GM19238 (cell line): Measurements from ENCODE around the gene DIP2B.
"Not testable (repeated sequence)": the region's sequence is repeated elsewhere in the genome, so short reads cannot be mapped to it uniquely, and the experiment has no call there.

Source experiments
- DNase-seq: peaks from one replicate; pipeline ENCODE4 v3.0.0; 2011; ENCODE audit warnings: low spot score; ENCODE audit not compliant: insufficient read length

The DIP2B gene

DNA sequence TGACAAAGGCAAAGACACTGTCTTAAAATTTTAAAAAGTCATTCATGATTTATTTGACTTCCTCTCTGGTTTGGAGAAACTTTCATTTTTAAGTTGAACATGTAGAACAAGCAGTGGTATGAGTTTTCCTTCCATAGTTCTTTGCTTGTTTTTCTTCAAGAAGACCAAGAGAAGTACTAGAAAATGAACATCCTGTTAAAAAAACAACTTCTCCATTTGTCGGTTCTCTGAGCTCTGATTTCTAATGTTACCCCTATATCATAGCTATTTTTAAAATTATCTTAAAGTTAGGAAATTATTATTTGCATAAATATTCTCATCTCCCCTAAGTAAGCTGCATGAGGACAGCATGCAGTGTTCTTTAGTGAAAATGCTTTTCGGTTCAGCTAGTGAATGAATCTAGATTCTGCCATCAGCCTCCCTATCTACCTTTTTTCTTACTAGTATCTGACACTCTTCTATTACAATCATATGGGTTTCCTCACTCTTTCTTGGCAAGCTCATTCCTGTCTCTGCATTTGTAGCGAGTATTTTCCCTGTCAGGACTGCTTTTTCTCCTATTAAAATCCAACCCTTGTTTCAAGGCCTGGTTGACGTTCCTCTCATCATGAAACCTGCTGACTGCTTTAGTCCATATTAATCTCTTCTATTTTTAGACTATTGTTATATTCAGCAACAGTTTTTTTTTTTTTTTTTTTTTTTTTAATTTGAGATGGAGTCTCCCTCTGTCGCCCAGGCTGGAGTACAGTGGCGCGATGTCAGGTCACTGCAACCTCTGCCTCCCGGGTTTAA lies 15.8 kb downstream of the DIP2B start:
- no peak for DNase-seq

DNA sequence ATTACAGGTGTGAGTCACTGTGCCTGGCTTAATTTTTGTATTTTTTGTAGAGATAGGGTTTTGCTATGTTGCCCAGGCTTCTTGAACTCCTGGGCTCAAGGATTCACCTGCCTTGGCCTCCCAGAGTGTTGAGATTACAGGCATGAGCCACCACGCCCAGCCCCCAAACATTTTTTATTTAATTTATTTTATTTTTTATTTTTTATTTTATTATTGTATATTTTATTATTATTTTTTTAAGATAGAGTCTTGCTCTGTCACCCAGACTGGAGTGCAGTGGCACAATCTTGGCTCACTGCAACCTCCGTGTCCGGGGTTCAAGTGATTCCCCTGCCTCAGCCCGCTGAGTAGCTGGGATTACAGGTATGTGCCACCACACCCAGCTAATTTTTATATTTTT lies 17.0 kb downstream of the DIP2B start:
- DNase-seq: not testable (repeated sequence)

DNA sequence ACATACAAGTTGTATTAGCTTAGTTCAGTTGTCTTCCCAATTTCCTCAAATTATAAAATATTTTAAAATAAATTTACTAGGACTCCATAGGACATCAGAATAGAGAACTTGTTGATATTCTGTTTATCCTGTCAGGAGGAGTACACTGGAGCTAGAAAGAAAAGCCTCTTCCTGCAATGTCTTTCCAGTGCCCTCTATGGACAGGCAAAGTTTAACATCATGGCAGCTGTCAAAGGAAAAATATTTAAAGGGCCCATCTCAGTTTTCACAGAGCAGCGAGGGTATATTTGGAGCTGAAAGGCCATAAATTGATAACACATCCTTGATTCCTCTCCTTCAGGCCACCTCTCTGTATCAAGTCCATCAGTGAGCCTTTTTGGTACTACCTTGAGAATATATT lies 19.0 kb downstream of the DIP2B start:
- DNase-seq: no peak

DNA sequence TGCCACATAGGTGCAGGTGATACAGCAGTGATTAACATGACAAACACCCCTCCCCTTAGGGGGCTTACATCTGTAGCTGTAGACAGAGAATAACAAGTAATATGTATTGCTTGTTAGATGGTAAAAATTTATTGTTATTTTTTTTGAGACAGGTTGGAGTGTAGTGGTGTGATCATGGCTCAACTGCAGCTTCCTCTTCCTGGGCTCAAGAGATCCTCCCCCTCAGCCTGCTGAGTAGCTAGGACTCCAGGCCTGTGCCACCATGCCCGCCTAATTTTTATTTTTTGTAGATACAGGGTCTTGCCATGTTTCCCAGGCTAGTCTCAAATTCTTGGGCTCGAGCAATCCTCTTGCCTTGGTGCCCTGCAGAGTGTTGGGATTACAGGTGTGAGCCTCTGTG lies 19.8 kb downstream of the DIP2B start:
- DNase-seq: no peak

DNA sequence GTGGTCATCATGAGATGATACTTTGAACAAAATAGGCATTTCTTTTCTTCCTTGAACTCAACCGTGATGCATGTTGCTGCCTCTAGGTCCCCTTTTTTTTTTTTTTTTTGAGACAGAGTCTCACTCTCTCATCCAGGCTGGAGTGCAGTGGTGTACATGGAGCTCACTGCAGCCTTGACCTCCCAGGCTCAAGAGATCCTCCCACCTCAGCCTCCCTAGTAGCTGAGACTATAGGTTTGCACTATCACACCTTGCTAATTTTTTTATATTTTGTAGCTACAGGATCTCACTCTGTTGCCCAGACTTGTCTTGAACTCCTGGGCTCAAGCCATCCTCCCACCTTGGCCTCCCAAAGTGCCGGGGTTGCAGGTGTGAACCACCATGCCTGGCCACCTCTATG lies 20.6 kb downstream of the DIP2B start:
- DNase-seq: no peak

DNA sequence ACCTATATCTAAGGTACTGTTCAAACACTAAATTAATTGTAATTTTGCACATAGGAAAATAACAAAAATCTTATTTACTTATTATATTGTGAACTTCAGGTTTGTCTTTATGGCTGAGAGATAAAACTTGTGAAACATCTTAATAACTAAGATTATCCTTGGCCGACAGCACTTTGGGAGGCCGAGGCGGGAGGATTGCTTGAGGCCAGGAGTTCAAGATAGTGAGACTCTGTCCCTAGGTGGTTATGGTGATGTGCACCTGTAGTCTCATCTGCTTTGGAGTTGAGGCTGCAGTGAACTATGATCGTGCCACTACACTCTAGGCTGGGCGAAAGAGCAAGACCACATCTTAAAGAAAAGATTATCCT lies 22.6 kb downstream of the DIP2B start:
- no peak for DNase-seq

DNA sequence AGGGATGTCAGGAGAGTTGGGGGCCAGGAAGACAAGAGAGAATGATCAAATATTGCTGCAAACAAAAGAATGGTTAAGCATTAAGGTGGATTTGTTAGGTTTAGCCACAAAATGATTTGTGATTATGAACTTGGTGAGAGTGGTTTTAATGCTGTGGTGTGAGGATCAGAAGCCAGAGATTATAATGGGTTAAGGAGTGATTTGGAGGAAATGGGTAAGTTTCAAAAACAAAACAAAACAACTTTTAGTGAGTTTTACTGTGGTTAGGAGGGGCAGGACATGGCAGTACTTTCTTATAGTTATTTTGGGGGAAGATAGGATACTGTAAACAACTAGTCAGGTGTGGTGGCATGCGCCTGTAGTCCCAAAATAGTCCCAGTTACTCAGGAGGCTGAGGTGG lies 24.0 kb downstream of the DIP2B start:
- DNase-seq: no peak

DNA sequence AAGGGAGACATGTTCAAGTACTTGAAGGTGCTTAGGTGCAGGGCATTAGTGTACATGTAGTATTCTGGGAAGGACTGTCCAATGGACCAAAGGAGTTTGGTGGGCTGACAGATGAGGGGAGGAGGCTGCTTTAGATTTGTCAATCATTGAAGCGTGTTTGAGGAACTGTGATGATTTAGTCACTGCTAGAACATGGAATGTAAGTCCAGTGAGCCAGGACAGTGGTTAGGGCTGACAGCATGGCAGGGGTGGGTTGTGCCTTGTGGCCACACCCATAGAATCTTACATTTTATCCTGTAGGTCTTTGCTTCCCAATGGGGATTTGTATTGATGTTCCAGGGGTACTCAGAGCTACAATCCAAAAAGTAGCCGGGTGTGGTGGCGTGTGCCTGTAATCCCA lies 24.6 kb downstream of the DIP2B start:
- DNase-seq: no peak

DNA sequence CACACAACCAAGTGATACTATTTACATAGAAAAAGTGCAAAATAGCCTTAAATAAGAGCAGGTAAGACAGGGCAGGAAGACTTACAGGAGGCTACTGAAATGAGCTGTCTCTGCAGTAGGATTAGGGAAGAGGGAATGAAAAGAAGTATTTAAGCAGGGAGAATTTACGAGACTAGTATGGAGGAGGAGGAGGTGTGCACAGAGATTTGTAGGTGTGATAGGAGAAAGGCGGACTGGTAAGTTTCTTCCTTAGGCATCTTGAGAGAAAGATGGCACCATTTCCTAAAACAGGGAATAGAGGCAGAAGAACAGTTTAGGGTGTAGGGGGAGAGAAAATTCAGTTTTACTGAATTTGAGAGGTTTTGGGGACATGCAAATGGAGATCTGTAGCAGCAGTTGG lies 25.7 kb downstream of the DIP2B start:
- DNase-seq: no peak

DNA sequence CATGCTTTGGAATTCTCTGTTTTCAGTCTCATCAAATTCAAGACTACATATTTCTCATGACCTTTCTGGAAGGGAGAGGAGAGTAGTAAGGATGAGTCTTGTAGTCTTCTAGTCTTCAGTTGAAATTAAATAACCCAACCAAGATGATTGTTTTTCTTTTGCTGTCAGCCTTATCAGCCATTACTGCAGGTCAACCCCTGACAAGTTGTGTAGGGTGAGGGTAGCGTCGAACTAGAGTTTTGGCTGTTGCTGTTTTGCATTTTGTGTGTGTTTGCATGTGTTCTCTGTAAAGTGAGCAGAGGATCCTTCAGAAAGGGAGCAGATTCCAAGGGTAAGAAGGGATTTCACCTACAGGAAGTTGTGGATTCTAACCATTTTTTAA lies 28.4 kb downstream of the DIP2B start:
- DNase-seq: no peak

DNA sequence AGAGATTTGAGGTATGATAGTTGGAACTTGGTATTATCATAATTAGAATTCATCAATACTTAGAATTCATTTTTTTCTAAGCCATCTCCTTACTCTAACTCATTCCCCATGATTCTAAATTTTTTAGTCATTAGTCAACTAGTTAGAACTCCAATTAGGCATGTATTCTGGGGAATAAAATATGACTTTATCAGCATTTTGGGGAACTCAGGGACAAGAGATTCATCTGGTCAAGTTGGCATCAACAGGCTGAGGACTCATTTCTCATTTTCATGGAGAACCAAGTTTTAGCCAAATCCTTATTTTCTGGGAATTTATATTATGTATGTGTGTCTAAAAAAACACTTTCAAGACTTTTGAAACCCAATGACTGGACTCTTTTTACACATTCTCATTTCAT lies 29.2 kb downstream of the DIP2B start:
- DNase-seq: no peak

DNA sequence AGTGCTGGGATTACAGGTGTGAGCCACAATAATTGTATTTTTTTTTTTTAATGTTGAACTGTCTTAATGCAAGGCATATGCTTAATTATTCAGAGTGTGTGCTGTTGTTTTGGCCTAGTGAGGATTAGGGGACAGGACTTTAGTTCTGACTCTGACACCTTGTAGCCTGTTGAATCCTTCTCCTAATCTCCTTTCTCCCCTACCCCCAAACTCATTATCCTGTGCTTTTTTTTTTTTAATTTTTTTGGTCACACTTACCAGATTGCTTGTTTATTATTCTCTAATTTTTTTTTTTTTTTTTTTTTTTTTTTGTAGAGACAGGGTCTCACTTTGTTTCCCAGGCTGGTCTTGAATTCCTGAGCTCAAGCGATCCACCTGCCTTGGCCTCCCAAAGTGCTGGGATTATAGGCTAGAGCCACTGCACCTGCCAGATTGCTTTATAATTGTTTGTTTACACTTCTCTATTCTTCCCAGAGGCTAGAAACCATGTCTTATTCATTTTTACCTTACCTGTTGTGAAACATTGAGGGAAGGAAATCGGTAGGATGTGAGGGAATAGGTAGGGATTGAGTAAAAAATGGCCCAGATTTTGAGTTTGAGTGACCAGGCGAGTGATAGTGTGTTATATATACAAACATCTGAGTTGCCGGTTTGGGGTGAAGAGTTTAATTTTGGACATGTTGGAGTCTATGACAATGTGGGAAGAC lies 32.2 kb downstream of the DIP2B start:
- no peak for DNase-seq

DNA sequence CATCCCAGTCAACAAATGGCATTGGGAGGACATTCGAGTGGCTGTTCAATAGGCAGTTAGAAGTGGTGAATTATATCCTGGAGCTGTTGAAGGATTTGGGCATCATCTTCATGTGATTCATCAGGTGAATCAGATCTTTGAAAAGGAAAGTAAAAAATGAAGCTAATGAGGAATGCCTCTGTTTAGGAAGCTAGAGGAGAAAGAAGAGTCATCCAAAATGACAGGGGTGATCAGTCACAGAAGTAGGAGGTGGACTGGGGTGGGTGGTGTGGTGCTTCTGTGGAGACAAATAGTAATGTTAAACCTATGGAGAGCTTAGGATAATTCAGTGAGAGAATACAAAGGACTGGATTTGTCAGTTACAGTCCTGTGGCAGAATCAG lies 32.7 kb downstream of the DIP2B start:
- DNase-seq: no peak

DNA sequence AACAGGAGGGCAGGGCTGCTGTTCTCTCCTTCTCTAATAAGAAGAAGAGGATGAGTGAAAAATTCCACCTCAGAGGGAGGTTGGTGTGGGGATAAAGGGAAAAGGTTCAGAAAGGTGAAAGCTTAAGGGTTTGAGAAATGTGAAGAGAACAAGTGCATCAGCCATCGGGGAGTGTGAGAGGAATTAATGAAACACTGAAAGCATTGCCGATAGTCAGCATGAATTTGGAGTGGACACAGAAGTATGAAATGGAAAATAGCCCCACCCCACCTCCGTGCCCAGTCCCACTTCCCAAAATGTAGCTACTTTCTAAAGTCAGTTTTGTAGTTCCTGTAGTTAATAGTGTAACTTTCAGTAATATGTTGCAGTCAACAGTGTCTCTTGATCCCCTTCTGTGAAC lies 33.4 kb downstream of the DIP2B start:
- DNase-seq: no peak

DNA sequence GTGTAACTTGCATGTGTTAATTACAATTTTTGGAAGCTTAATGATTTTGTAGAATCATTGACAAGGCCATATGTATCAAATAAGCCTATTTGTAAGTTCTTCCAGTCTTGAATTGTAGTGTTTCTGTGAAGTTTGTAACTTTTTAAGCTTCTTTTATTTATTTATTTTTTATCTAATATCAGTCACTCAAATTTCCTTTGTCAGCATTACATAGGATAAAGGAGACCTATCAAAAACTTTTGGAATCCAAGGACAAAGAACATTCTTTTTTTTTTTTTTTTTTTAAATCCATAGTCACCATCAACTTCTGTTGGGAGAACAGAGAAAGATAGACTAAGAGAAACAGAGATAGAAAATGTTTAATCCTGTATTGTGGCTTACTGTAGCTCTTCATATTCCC lies 36.4 kb downstream of the DIP2B start:
- no peak for DNase-seq

DNA sequence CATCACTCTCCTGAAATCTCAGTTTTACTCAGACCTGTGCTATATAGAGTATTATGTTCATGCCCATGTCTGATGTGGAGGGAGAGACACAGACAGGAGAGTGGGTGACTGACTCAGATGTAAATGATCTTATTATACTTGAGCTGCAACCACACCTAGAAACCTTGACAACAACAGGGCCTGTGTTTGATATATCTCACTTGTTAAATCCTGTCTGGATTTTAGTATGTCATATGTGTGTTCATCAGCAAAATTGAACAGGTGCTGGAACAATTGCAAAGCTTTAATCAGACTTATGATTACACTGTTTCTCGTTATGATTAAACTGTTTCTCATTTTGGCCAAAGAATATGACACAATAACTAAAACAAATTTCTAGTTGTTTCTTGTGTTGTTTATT lies 37.7 kb downstream of the DIP2B start:
- no peak for DNase-seq

DNA sequence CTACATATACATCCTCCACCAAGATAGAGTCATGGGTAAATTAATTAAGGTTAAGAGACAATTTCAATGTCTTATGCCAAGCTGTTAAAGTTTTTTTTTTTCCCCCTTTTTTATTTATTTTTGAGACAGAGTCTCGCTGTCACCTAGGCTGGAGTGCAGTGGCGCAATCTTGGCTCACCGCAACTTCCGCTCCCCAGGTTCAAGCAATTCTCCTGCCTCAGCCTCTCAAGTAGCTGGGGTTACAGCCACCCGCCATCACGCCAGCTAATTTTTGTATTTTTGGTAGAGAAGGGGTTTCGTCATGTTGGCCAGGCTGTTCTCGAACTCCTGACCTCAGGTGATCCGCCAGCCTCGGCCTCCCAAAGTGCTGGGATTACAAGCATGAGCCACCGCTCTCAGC lies 38.4 kb downstream of the DIP2B start:
- DNase-seq: not testable (repeated sequence)

DNA sequence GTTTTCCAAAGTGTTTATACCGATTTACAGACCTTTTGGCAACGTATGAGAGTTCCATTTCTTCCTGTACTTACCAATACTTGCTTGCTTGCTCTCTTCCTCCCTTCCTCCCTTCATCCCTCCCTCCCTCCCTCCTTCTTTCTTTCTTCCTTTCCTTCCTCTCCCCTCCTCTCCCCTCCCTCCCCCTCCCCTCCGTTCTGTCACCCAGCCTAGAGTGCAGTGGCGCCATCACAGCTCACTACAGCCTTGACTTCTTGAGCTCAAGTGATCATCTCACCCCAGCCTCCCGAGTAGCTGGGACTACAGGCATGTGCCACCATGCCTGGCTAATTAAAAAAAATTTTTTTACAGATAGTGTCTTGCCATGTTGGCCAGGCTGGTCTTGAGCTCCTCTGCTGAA lies 40.4 kb downstream of the DIP2B start:
- DNase-seq: no peak

DNA sequence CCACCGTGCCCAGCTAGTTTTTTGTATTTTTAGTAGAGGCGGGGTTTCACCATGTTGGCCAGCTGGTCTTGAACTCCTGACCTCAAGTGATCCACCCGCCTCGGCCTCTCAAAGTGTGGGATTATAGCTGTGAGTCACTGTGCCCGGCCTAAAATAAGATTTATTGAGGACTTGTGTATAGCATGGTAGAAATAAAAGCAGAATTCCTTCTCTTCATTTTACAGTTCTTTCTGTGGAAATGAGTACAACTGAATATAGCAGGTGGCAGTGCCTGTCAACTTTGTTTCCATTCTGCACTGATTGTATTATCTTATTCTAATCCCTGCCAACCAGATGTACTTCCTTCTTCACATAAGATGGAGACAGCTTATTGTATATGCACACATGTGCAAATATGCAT lies 41.0 kb downstream of the DIP2B start:
- no peak for DNase-seq

DNA sequence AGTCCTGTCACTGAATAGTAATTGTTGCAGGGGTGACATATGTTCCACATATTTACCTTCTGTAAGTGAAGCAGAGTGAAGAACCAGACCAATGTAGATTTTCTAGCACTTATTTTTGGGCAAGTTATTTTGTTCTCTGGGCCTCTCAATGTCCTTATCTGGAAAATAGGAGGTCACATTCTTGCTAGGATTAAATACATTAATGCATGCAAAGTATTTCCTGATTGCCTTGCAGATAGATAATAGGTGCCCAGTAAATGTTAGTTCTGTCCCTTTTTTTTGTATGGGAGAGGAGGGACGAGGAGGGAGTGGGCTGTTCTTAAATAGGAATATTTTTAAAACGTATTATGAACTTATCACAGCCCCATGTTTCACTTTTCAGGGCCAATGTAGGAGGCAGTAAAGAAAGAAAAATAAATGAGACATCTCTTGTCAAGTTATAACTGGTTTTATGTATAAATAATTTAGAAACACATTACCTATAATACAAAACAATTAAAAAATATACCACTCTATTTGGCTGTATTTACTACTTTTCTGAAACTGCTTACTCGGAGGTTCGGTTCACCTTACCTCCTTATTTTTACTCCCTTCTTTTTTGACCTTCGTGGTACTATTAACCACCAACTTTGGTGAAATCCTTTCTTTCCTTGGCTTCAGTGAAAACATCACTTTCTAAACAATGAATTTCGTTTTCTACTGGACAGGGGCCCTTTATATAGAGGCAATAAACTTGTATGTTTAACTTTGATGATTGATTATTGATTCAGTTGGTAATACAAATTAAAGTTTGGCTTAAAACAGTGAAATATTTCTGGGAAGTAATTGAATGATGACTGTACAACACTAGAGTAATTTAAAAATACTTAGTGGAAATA lies 41.9 kb downstream of the DIP2B start:
- DNase-seq: no peak

DNA sequence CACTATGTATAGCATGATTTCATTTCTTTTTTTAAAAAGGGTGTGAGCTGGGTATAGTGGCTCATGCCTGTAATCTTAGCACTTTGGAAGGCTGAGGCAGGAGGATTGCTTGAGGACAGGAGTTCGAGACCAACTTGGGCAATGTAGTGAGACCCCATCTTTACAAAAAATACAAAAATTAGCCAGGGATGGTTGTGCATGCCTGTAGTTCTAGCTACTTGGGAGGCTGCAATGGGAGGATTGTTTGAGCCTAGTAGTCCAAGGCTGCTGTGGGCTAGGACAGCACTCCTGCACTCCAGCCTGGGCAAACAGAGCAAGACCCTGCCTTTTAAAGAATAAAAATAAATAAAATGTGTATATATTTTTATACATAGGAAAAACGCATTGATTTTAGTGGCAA lies 43.0 kb downstream of the DIP2B start:
- no peak for DNase-seq

DNA sequence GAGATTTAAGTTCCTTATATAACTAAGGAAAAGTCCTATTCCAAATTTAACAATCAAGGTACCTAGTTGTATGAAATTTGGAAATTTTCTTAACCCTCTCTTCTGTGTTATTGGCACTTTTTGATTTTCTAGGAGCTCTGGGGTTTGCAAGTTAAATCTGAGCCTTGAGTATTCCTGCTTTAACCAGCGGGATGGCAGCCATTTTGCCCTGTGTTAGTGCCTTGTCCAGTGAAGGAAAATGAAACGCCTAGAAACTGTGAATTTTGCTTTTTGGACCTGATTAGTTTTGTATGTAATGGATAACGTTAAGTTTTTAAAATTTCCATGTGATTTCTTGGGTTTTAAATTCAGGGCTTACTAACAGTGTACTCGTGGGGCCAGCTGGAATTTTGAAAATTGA lies 45.1 kb downstream of the DIP2B start:
- no peak for DNase-seq
